MG63 (cell line): ENCODE measurements around the gene PLCB3. TPM values are rescaled to one million over a fixed set of nuclear protein-coding genes. Genes with fewer than 3 reads are reported as not detected.
A peak's percentile ranks its signal among the peaks of the same experiment; 100 is the strongest.

ENCODE experiments used
- DNase-seq: peaks from one replicate; pipeline ENCODE4 v3.0.0-alpha.2; 2020
- H3K27me3 ChIP-seq: fragments of 250-450 bp; sonication (Bioruptor Pico); 2 replicates; pipeline ENCODE4 v1.5.1; 2020; ENCODE audit warnings: mild to moderate bottlenecking, moderate library complexity
- H3K36me3 ChIP-seq: fragments of 250-450 bp; sonication (Bioruptor Pico); 2 replicates; pipeline ENCODE4 v1.5.1; 2020; ENCODE audit warnings: mild to moderate bottlenecking, moderate library complexity
- H3K4me3 ChIP-seq: fragments of 250-450 bp; sonication (Bioruptor Pico); 2 replicates; pipeline ENCODE4 v1.5.1; 2020; ENCODE audit warnings: mild to moderate bottlenecking, moderate library complexity
- H3K9me3 ChIP-seq: fragments of 250-450 bp; sonication (Bioruptor Pico); 2 replicates; pipeline ENCODE4 v1.5.1; 2020; ENCODE audit warnings: mild to moderate bottlenecking, moderate library complexity
- total RNA-seq: library from RNA; depleted of rRNA; stranded (reverse); fragments of >200 nt; shearing (Covaris generic); gene quantifications from 2 replicates; pipeline ENCODE4 v1.2.3, GENCODE V29; 2014; ENCODE audit warnings: low replicate concordance

PLCB3 gene
- total RNA-seq, 1 experiment from 2014 or later: 37.4 TPM

GRCh38 chr11:64284048-64284961, 33.0 kb downstream of the PLCB3 start, which contains the start of gene BAD:
Gene BAD (minus strand): TSS chr11:64284665. CDS start chr11:64284368, 297 bp downstream.
- no peaks in the 10 kb centered on the region for H3K9me3 ChIP-seq
- peak; percentile 94 for DNase-seq
- no peaks in the 10 kb centered on the region for H3K27me3 ChIP-seq
- peak within 1 kb of the TSS; percentile 70 for H3K4me3 ChIP-seq
- H3K36me3 ChIP-seq: peaks cover 18% of the 10 kb centered on the region

- Histone ChIP-seq H3K9me3 (no peaks in the 10 kb centered on the region), H3K27me3 (no peaks in the 10 kb centered on the region), H3K4me3 (peak within 1 kb of the TSS; percentile 70), H3K36me3 (peaks cover 18% of the 10 kb centered on the region)
- peak; percentile 82 for DNase-seq
Measured at GRCh38 chr11:64284962-64285884, 33.9 kb downstream of the PLCB3 start, which contains the start of gene GPR137. Gene GPR137 (plus strand): TSS chr11:64285848. CDS start chr11:64286525, 677 bp downstream.

- Histone ChIP-seq H3K27me3 (no peaks in the 10 kb centered on the region), H3K4me3 (peak overlapping the region; percentile 70), H3K36me3 (peaks cover 13% of the 10 kb centered on the region), H3K9me3 (no peaks in the 10 kb centered on the region)
- no peak for DNase-seq
Measured at GRCh38 chr11:64285885-64286800, 34.8 kb downstream of the PLCB3 start.

GRCh38 chr11:64286801-64287159, 35.5 kb downstream of the PLCB3 start:
- Histone ChIP-seq H3K4me3 (no peak overlapping the region), H3K9me3 (no peaks in the 10 kb centered on the region), H3K27me3 (no peaks in the 10 kb centered on the region), H3K36me3 (peaks cover 13% of the 10 kb centered on the region)
- no peak for DNase-seq

- Histone ChIP-seq H3K36me3 (peaks cover 7% of the 10 kb centered on the region; the same call in 1 of the 2 replicates), H3K9me3 (no peaks in the 10 kb centered on the region), H3K27me3 (no peaks in the 10 kb centered on the region), H3K4me3 (no peak overlapping the region)
- no peak for DNase-seq
Measured at GRCh38 chr11:64287676-64288352, 36.5 kb downstream of the PLCB3 start.

- Histone ChIP-seq H3K4me3 (no peak overlapping the region), H3K36me3 (peaks cover 2% of the 10 kb centered on the region; the same call in 1 of the 2 replicates), H3K27me3 (no peaks in the 10 kb centered on the region), H3K9me3 (no peaks in the 10 kb centered on the region)
- no peak for DNase-seq
Measured at GRCh38 chr11:64288353-64288750, 37.0 kb downstream of the PLCB3 start.

- no peaks in the 10 kb centered on the region for H3K36me3 ChIP-seq
- no peaks in the 10 kb centered on the region for H3K27me3 ChIP-seq
- H3K9me3 ChIP-seq: no peaks in the 10 kb centered on the region
- no peak overlapping the region for H3K4me3 ChIP-seq
- no peak for DNase-seq
Measured at GRCh38 chr11:64289002-64289564, 37.8 kb downstream of the PLCB3 start.

- H3K36me3 ChIP-seq: no peaks in the 10 kb centered on the region
- no peaks in the 10 kb centered on the region for H3K9me3 ChIP-seq
- no peak for DNase-seq
- H3K4me3 ChIP-seq: no peak overlapping the region
- no peaks in the 10 kb centered on the region for H3K27me3 ChIP-seq
Measured at GRCh38 chr11:64290352-64291261, 39.3 kb downstream of the PLCB3 start.

- Histone ChIP-seq H3K9me3 (no peaks in the 10 kb centered on the region), H3K27me3 (no peaks in the 10 kb centered on the region), H3K36me3 (no peaks in the 10 kb centered on the region), H3K4me3 (no peak within 1 kb of the TSS)
- DNase-seq: no peak
Measured at GRCh38 chr11:64291262-64291751, 40.0 kb downstream of the PLCB3 start, which contains the start of gene KCNK4. Gene KCNK4 (plus strand): TSS chr11:64291302. CDS start chr11:64293019, 1,717 bp downstream.

- Histone ChIP-seq H3K27me3 (no peaks in the 10 kb centered on the region), H3K36me3 (no peaks in the 10 kb centered on the region), H3K4me3 (no peak overlapping the region), H3K9me3 (no peaks in the 10 kb centered on the region)
- DNase-seq: no peak
Measured at GRCh38 chr11:64291752-64292459, 40.6 kb downstream of the PLCB3 start.

GRCh38 chr11:64292460-64293254, 41.3 kb downstream of the PLCB3 start:
- no peak for DNase-seq
- Histone ChIP-seq H3K36me3 (no peaks in the 10 kb centered on the region), H3K4me3 (no peak overlapping the region), H3K27me3 (no peaks in the 10 kb centered on the region), H3K9me3 (no peaks in the 10 kb centered on the region)

GRCh38 chr11:64294774-64295173, 43.4 kb downstream of the PLCB3 start:
- Histone ChIP-seq H3K9me3 (no peaks in the 10 kb centered on the region), H3K36me3 (no peaks in the 10 kb centered on the region), H3K27me3 (no peaks in the 10 kb centered on the region), H3K4me3 (no peak overlapping the region)
- DNase-seq: no peak

- no peaks in the 10 kb centered on the region for H3K9me3 ChIP-seq
- H3K27me3 ChIP-seq: 0 out of 2 replicates have a peak, but pooled peaks cover 2% of the 10 kb centered on the region
- no peak for DNase-seq
- no peak overlapping the region for H3K4me3 ChIP-seq
- H3K36me3 ChIP-seq: no peaks in the 10 kb centered on the region
Measured at GRCh38 chr11:64295760-64296159, 44.4 kb downstream of the PLCB3 start.
